Psoas muscle (tissue), 8 donors: ENCODE data around the gene PDAP1. TPM values are rescaled to one million over a fixed set of nuclear protein-coding genes. Genes with fewer than 3 reads are reported as not detected.

Experiments
- ATAC-seq, 4 donors: fragments of 200-7000 bp; cut with Tn5 transposase; one replicate each; pipeline ENCODE4 v1.9.1; 2020; ENCODE audit warnings: moderate library complexity in 3 of 4, mild to moderate bottlenecking in 2 of 4
- DNase-seq, 2 donors: peaks; one replicate each; pipeline ENCODE4 v3.0.0-alpha.2; 2020
- H3K27ac ChIP-seq: fragments of 200-600 bp; one replicate; pipeline ENCODE4 v1.8.0; 2022
- H3K27me3 ChIP-seq, 3 donors: fragments of 200-600 bp in 1 of 3; one replicate each; pipeline versions ENCODE4 v1.6.1 to v1.8.0; 2013 to 2022; ENCODE audit warnings: low read length in 2 of 3, mild to moderate bottlenecking in 2 of 3, moderate library complexity in 1 of 3; ENCODE audit not compliant: insufficient read depth in 3 of 3
- H3K36me3 ChIP-seq, 2 donors: fragments of 200-600 bp in 1 of 2; one replicate each; pipeline versions ENCODE4 v1.6.1 to v1.8.0; 2013 to 2022; ENCODE audit warnings: low read depth in 1 of 2, mild to moderate bottlenecking in 1 of 2, moderate library complexity in 1 of 2; ENCODE audit not compliant: insufficient read depth in 1 of 2
- H3K4me1 ChIP-seq: fragments of 200-600 bp; one replicate; pipeline ENCODE4 v1.8.0; 2022
- H3K4me3 ChIP-seq: fragments of 200-600 bp; one replicate; pipeline ENCODE4 v1.8.0; 2022; ENCODE audit warnings: mild to moderate bottlenecking
- H3K9me3 ChIP-seq: fragments of 200-600 bp; one replicate; pipeline ENCODE4 v1.8.0; 2022
- CTCF ChIP-seq: fragments of 200-600 bp; IDR thresholded peaks from one replicate; pipeline ENCODE4 v1.8.0; 2022; ENCODE audit warnings: antibody characterized with exemption
- WGBS, 3 donors: extraction: QIAGEN DNeasy Blood & Tissue Kit; methylation state at CpG; one replicate each; pipeline versions ENCODE4 v1.1.6 to v1.1.7; 2013; 5-methylcytosine and 5-hydroxymethylcytosine counted together
- intact Hi-C, 2 donors: fragments of 100-400 bp; cut with DNase I; formaldehyde crosslinking; loops; one replicate each; pipeline versions ENCODE4 v1.11.0 to v1.14.2; 2022
- polyA plus RNA-seq, 3 donors: library from polyadenylated mRNA; stranded (reverse); fragments of 200-250 nt; gene quantifications; one replicate each; pipeline ENCODE4 v1.2.3, GENCODE V29; 2013
- total RNA-seq, 4 donors: library from RNA; stranded (reverse); fragmentation: NEBNext Ultra II Directional in 2 of 4; extraction: Animal tissue kit (Norgen Biotek cat#: 25700) in 2 of 4; gene quantifications; one replicate each; pipeline versions ENCODE4 v1.2.1 to v1.2.4, GENCODE V29; 2021 to 2023
- donor health status: healthy with polysubstance abuse.
- donor health status: DM: no; HTN: no; CAD: no; lungs with moderate emphysema.
- donor health status: Bipolar disorder and iron deficiency.
- donor health status: healthy.
- donor health status: DM: yes; HTN: yes; CAD: no.
- donor health status: DM: no; HTN: no; CAD: no.
- donor health status: DM: no; HTN: no; CAD: no.
- donor health status: DM: yes; HTN: yes; CAD: no.

Gene PDAP1
- total and polyA plus RNA-seq, 7 donors: 131 to 437 (median 174) TPM

- Histone ChIP-seq H3K36me3 (peaks cover 0 to 28% of the 10 kb centered on the region in 2 donors), H3K9me3 (no peaks in the 10 kb centered on the region), H3K4me1 (no peaks in the 10 kb centered on the region), H3K4me3 (no peak overlapping the region), H3K27me3 (no peaks in the 10 kb centered on the region), H3K27ac (no peak overlapping the region)
- intact Hi-C loops: no loop called here
- no peak for ATAC-seq
- WGBS, 3 donors: 80 to 90% (median 82%) methylated on average over 4 of the region's 4 CpGs
- TF ChIP-seq CTCF: no peak
- no peak for DNase-seq
These were observed 23.9 kb downstream of the PDAP1 start for GRCh38 chr7:99384523-99384922.

- intact Hi-C loops: no loop called here
- no peak for DNase-seq
- Histone ChIP-seq H3K9me3 (no peaks in the 10 kb centered on the region), H3K4me3 (no peak overlapping the region), H3K4me1 (no peaks in the 10 kb centered on the region), H3K36me3 (peaks cover 0 to 23% of the 10 kb centered on the region in 2 donors), H3K27ac (no peak overlapping the region), H3K27me3 (no peaks in the 10 kb centered on the region)
- TF ChIP-seq CTCF: no peak
- ATAC-seq: no peak
- WGBS, 3 donors: 83 to 85% (median 84%) methylated on average over 13 of the region's 13 CpGs
These were observed 24.5 kb downstream of the PDAP1 start for GRCh38 chr7:99383791-99384370.

GRCh38 chr7:99383203-99383602 lies 25.2 kb downstream of the PDAP1 start:
- Histone ChIP-seq H3K36me3 (peaks cover 0 to 18% of the 10 kb centered on the region in 2 donors), H3K4me3 (no peak overlapping the region), H3K9me3 (no peaks in the 10 kb centered on the region), H3K27me3 (no peaks in the 10 kb centered on the region), H3K4me1 (no peaks in the 10 kb centered on the region), H3K27ac (no peak overlapping the region)
- ATAC-seq (no peak), DNase-seq (no peak)
- intact Hi-C loops: no loop called here
- TF ChIP-seq CTCF: no peak
- WGBS, 3 donors: 89 to 90% (median 90%) methylated on average over 10 of the region's 10 CpGs

GRCh38 chr7:99381664-99382075 lies 26.7 kb downstream of the PDAP1 start:
- intact Hi-C loops: no loop called here
- ATAC-seq (no peak), DNase-seq (no peak)
- 65 to 73% (median 67%) methylated on average over 7 of the region's 7 CpGs for WGBS, 3 donors
- Histone ChIP-seq H3K36me3 (peaks cover 0 to 13% of the 10 kb centered on the region in 2 donors), H3K27ac (no peak overlapping the region), H3K9me3 (no peaks in the 10 kb centered on the region), H3K4me3 (no peak overlapping the region), H3K4me1 (no peaks in the 10 kb centered on the region), H3K27me3 (no peaks in the 10 kb centered on the region)
- TF ChIP-seq CTCF: no peak
